Subcutaneous adipose tissue (tissue), 4 donors: ENCODE results near the gene FBXW4. TPM values are rescaled to one million over a fixed set of nuclear protein-coding genes. Genes with fewer than 3 reads are reported as not detected.

Experiments used
- CTCF ChIP-seq: fragments of 450-650 bp; IDR thresholded peaks from one replicate; pipeline ENCODE4 v1.5.1; 2016; ENCODE audit warnings: low read depth, mild to moderate bottlenecking, control low read depth, antibody characterized with exemption, moderate library complexity
- total RNA-seq, 4 donors: library from RNA; depleted of rRNA; stranded (reverse); fragments of >200 nt; gene quantifications; one replicate each; pipeline ENCODE4 v1.1.0, GENCODE V29; 2016

Gene FBXW4
- total RNA-seq, 4 donors from 2014 or later, result 41.7 to 88.0 (median 57.7) TPM

DNA sequence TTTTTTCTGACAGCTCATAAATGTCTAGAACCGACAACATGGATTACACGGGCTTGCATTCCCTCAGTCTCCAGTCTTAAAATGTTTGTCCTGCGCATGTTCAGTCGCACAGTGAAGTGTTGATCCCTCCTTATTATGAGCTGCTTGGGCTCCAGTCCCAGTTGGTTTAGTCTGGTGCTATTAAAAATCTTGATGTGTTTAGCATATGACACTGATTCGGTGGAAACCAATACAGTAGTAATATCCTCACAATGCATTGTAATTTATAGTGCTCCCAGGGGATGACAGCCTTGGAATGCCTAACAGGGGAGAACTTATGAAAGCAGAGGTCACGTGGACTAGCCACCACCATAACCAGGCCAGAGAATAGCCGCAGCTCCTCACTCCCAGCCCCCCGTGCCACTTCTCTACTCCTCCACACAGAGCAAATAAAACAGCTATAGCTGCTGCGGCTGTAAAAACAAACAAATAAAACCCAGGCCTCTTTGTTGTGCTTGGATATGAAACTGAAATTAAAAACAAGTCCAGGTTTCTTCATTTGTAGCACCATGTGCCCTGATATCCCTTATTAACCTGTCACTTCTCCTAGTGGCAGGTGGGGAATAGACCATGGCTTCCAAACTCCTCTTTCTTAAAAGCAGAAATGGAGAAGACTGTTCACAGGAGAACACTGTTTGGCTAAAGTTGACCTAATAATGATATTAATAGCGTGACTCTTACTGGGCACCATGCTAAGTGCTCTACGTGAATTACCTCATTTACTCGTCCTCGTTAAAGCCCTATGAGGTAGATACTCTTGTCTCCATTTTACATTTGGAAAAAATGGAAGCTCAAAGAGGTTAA is 99.2 kb downstream of the FBXW4 start:
- no peak for TF ChIP-seq CTCF

GRCh38 chr10:101588879-101589278 is 106.1 kb downstream of the FBXW4 start:
- TF ChIP-seq CTCF, result no peak

DNA sequence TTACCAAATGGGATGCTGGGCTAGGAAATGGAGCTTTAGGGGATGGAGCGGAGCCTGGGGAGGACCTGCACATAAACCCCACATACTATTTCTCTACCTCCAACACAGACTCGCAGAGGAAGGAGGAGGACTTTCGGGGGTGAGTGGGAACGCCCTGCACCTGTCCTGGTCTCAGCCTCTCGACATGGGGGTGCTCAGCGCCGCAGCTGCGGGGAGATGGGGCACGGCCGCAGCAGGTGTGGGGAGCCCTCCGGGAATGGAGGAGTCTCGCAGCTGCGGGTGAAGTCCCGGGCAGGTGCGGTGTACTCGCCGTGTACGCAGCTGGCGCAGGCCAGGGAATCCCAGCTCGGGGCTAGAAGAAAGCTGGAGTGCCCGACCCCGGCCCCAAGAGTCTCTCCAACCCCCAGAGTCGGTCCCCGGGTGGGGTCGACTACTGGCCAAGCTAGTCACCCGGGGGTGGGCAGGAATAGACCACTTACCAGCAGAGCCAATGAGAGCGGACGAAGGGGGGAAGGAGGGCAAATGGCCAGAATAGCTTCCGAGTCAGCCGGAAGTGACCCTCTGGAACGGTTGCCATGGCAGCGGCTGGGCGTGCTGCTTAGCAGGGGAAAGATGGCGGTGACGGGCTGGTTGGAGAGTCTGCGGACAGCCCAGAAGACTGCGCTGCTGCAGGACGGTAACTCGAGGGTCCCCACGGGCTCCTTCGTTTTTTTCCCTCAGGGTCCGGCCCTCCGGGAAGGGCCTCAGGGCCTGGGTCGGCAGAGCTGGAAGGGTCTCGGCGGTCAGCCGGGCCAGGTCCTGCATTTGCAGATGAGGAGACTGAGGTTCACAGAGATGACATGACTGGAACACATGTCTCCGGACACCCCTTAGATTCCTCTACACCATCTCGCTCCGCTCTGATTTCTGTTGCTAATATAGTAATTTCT is 107.0 kb downstream of the FBXW4 start, which contains the start of the genes DPCD and POLL:
Gene DPCD, plus strand, starts transcription at position 597 of the 929 bp plus-strand sequence. Its CDS starts 16 bp downstream, at position 613.
Gene POLL, minus strand, starts transcription at position 533 of the 929 bp plus-strand sequence. CDS start 897 bp downstream, outside the sequence.
- TF ChIP-seq CTCF, result no peak

DNA sequence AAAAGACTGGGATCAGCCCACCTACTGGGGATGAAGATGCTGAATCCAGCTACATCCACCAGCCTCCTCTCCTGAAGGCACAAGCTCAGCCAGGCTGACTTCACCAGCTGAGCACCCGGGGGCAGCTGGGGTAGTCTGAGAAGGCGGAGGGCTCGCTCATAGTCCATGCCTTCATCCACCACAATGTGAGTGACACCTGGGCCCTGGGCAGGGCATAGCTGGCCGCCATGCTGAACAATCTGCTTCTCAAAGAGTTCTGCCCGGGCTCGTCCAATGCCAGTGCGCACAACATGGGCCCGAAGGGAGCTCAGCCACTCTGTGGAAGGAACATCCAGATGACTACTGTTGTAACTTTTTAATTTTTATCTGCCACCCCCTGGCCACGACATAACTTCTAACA is 109.1 kb downstream of the FBXW4 start:
- no peak for TF ChIP-seq CTCF

GRCh38 chr10:101580486-101581399 is 114.2 kb downstream of the FBXW4 start:
- TF ChIP-seq CTCF, result no peak

- TF ChIP-seq CTCF, result no peak
Observed at GRCh38 chr10:101579516-101579870, 115.5 kb downstream of the FBXW4 start.
